AG20443 (cell line): ENCODE results near the gene CEP170B.
"Not testable (repeated sequence)": the region's sequence is repeated elsewhere in the genome, so short reads cannot be mapped to it uniquely, and the experiment has no call there.

ENCODE experiments used
- DNase-seq: peaks from one replicate; pipeline ENCODE4 v3.0.0; 2012; ENCODE audit warnings: low spot score, mixed read lengths

Gene CEP170B

DNA sequence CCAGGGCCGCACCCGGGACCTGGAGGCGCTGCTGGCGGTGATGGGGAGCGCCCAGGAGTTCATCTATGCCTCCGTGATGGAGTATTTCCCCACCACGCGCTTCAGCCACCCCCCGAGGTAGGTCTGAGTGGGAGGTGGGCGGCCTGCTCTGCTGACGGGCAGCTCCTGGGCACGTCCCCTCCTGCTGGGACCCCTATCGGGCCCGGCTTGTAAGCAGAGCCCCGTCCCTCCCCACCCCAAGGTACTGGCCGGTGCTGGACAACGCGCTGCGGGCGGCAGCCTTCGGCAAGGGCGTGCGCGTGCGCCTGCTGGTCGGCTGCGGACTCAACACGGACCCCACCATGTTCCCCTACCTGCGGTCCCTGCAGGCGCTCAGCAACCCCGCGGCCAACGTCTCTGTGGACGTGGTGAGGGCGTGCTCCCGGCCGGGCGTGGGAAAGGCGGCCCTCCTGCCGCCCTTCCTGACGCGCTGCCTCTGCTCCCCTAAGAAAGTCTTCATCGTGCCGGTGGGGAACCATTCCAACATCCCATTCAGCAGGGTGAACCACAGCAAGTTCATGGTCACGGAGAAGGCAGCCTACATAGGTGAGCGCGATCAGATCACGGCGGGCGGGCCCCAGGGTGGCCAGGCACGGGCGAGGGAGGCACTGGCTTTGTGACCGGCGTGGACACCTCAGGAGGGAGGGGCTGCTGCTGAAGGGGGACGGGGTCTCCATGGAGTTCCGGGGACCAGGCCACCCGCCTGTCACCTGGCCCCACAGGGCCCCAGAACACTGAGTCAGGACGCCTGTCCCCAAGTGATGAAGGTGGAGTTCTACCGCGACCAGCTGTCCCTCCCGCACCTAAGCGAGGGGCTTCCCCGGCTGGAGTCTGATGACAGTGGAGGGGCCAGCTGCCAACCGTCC is 67.0 kb downstream of the CEP170B start:
- DNase-seq: no peak

DNA sequence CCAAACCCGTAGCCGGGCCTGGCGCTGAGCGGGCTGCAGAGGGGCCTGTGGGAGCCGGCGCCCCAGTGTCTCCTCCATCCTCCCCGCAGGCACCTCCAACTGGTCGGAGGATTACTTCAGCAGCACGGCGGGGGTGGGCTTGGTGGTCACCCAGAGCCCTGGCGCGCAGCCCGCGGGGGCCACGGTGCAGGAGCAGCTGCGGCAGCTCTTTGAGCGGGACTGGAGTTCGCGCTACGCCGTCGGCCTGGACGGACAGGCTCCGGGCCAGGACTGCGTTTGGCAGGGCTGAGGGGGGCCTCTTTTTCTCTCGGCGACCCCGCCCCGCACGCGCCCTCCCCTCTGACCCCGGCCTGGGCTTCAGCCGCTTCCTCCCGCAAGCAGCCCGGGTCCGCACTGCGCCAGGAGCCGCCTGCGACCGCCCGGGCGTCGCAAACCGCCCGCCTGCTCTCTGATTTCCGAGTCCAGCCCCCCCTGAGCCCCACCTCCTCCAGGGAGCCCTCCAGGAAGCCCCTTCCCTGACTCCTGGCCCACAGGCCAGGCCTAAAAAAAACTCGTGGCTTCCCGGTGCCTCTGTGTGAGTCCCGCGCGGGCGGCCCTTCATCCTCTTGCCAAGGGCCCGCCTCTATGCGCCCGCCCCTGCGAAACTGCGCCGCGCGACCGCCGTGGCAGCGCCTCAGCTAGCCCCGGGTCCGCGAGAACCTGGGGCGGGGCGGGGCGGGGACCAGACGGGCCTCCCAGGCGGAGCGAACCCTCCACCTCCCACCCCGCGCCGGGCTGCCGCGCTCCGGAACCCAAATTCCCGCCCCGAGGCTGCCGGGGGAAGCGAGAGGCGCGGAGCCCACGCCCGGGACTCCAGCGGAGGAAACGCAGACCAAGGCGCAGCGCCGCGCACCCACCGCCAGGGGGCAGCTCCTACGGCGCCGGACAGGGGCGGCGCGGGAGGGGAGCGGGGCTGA is 67.9 kb downstream of the CEP170B start:
- DNase-seq: peak; percentile 97

DNA sequence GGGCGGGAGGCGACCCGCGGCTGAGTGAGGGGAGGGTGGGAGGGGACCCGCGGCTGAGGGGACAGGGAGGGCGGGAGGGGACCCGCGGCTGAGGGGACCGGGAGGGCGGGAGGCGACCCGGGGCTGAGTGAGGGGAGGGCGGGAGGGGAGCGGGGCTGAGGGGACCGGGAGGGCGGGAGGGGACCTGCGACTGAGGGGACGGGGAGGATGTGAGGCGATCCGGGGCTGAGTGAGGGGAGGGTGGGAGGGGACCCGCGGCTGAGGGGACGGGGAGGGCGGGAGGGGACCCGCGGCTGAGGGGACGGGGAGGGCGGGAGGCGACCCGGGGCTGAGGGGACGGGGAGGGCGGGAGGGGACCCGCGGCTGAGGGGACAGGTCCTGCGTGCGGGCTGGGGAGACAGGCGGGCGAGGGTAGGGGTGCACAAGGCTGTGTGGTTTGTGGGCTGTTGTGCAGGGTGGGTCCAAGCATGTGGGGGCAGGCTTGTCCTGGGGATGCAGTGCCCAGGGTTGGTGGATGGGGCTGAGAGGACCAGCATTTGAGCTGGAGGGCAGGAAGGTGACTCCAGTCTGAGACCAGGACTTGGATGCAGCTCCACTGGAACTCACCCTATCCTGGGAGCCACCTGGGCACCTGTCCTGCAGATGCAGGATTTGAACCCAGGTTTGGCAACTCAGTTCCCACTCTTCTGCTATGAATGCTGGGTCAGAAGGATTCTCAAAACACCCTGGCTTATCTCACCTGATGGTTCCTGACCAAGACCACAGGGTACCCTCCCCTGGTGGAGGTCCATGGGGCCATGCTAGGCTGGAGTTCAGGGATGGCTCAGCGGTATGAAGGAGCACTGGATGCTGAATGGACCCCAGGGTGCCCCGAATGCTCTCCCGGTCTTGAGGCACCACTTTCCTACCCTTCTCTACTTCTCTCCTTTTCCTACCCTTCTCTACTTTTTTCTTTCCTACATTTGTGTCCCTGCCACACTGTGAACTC is 69.0 kb downstream of the CEP170B start:
- no peak for DNase-seq

- no peak for DNase-seq
These were observed 70.1 kb downstream of the CEP170B start for GRCh38 chr14:104935026-104935650.

GRCh38 chr14:104935955-104936354 is 70.9 kb downstream of the CEP170B start:
- no peak for DNase-seq

GRCh38 chr14:104936361-104937155 is 71.5 kb downstream of the CEP170B start:
- DNase-seq: no peak

- DNase-seq: no peak
These were observed 72.1 kb downstream of the CEP170B start for GRCh38 chr14:104937161-104937560.

- DNase-seq: no peak
These were observed 72.8 kb downstream of the CEP170B start for GRCh38 chr14:104937694-104938365.

DNA sequence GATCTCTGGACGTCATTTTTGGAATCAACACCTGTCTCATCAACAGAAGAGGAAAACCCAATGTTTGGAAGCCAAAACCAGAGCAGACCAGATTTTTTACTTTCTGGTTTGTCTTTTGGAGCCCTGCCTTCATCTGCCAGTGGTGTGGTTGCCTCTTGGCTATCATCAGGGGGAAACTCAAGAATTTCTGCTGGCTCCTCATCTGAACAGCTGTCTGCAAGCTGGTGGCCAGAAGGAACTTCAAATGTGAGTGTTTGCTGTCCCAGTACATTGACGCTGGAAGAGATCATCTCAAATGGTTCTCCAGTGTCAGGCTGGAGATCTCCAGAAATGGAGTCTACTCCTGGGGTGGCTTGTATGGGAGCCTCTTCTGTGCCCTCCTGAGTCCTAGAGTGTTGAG is 73.4 kb downstream of the CEP170B start:
- no peak for DNase-seq

GRCh38 chr14:104938960-104939359 is 73.9 kb downstream of the CEP170B start:
- no peak for DNase-seq

DNA sequence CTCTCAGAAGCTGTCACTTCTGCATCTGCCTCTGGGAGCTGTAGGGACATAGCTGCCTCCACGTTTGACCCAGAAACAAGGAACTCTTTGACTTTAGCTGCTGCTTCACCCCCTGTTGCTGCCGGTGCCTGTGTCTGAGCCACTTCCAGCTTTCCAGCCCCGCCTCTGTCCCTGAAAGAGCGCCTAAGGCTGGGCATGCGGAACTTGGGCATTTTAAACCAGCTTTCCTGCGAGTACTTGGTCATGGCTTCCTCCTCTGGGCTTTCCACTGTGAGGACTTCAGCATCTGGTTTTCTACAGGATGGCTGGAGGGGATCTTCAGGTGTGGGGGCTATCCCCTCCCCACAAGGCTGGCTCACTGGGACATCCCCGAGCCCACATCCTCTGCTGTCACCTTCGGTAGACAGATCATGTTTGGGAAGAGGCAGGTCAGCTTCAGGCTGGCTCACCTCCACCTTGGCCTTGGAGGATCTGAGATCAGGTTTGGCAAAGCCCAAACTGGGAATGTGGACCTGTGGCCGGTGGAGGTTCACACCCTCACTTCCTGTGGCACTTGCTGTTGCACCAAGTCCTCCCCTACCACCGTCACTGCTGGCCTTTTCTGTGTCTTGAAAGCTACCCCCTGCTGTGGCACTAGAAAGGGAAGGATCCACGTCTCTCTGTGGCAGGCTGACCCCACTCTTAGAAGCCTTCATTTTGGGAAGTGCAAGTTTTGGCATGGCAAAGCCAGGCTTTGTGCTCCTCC is 74.8 kb downstream of the CEP170B start:
- DNase-seq: no peak

- DNase-seq: peak; percentile 12
These were observed 75.6 kb downstream of the CEP170B start for GRCh38 chr14:104940526-104941150.

- no peak for DNase-seq
These were observed 76.7 kb downstream of the CEP170B start for GRCh38 chr14:104941508-104942365.

DNA sequence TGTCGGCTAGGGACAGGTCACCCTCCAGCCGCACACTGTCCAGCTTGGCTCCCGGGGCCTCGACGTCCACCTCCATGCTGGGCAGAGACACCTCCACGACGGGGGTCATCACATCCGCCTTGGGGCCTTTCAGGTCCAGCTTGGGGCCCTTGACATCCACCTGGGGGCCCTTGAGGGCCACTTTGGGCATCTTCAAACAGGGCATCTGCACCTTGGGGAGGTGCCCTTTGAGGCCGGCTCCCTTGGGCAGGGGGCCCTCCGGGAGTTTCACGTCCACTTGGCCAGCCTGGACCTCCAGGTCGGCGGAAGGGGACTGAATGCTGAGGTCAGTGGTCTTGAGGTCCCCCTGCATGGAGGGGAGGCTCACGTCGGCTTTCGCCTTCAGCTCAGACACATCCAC is 77.5 kb downstream of the CEP170B start:
- no peak for DNase-seq

GRCh38 chr14:104943216-104944015 is 78.3 kb downstream of the CEP170B start:
- DNase-seq: not testable (repeated sequence)

DNA sequence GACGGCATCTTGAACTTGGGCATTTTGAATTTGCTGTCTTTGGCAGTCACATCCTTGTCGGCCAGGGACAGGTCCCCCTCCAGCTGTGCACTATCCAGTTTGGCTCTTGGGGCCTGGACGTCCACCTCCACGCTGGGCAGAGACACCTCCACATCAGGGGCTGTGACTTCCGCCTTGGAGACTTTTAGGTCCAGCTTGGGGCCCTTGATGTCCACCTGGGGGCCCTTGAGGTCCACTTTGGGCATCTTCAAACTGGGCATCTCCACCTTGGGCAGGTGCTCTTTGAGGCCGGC is 78.9 kb downstream of the CEP170B start:
- DNase-seq: not testable (repeated sequence)
